Measurements from ENCODE around the gene SLC35D1. TPM values are rescaled to one million over a fixed set of nuclear protein-coding genes. Genes with fewer than 3 reads are reported as not detected.

The SLC35D1 gene
- total and polyA plus RNA-seq, 4 experiments from 2014 or later, result 2.1 to 17.7 (median 10.2) TPM

DNA sequence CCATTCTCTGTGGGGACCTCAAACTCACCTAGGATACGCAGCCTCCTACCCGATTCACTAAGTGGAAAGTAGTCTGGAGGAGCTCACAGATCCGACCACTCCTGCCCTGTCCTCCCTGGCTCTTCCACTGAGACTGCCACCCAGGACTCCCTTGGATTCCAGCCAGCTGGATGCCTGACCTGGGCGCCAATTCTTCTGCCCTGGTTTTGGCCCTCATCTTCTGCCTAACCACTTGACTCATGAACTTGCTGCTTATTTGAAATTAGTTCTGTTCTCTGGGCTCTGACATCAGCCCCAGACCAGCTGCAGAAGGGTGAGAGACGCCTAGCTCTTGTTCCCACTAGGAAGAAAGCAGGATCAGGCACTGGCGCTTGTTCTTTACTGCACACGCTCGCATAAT, 48.9 kb downstream of the SLC35D1 start:
- ChIA-PET CTCF (ENCODE audit: partially characterized antibody) (interaction anchor here (1.1 to 1.3 kb wide), 2 partner anchors 9 to 495 kb away, joined by 3 to 6 read pairs; no protein-coding TSS in a partner anchor), POLR2A (ENCODE audit: partially characterized antibody) (interaction anchor here (1.1 kb wide), 1 partner anchor 166 kb away, joined by 3 read pairs; no protein-coding TSS in a partner anchor)
- no peak for DNase-seq
- peak overlapping the region in 4 of 7 donors; percentile 5 to 80 (median 38) for H3K27ac Mint-ChIP-seq
- no peaks in the 10 kb centered on the region for H3K27me3 Mint-ChIP-seq
- H3K4me1 Mint-ChIP-seq, result peaks cover 0 to 5% (median under 1%) of the 10 kb centered on the region in 4 donors
- no peak overlapping the region for H3K4me3 ChIP-seq (ENCODE audit: low read length in 2 of 2)
- no peaks in the 10 kb centered on the region for H3K9me3 ChIP-seq (ENCODE audit: control insufficient read depth in 1 of 2, low read length in 2 of 2)
- peaks cover 49 to 68% of the 10 kb centered on the region in 2 donors for H3K36me3 Mint-ChIP-seq
- H3K27me3 ChIP-seq (ENCODE audit: insufficient read depth, low read length), result no peaks in the 10 kb centered on the region
- H3K9me3 Mint-ChIP-seq, result no peaks in the 10 kb centered on the region
- H3K4me1 ChIP-seq (ENCODE audit: insufficient read depth, low read length), result no peaks in the 10 kb centered on the region
- intact Hi-C loops (cut with micrococcal nuclease), result no loop called here
- no peaks in the 10 kb centered on the region for H3K36me3 ChIP-seq (ENCODE audit: insufficient read depth, low read length)
- no peak overlapping the region for H3K27ac ChIP-seq (ENCODE audit: low read depth, low read length)
- H3K4me3 Mint-ChIP-seq, result no peak overlapping the region

DNA sequence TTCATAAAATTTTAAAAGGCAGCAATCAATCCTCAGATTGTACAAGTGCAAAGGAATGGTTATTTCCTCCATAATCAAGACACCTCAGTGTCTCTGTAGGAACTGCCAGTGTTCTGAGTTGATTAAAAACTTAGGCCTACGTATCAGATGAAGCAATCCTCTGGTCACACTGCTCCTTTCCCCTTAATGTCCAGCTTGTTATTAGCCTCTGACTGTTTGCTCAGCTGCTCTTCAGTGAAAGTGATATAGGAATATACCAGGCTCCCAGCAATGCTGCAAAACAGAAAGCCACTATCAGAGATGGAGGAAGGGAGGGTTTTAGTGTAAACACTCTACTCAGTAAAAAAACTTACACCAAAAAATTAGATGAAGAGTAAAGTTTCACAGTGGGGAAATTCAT, 49.8 kb downstream of the SLC35D1 start:
- Histone ChIP-seq H3K36me3 (ENCODE audit: insufficient read depth, low read length) (no peaks in the 10 kb centered on the region), H3K27me3 (ENCODE audit: insufficient read depth, low read length) (no peaks in the 10 kb centered on the region), H3K4me1 (ENCODE audit: insufficient read depth, low read length) (peaks cover 2% of the 10 kb centered on the region), H3K27ac (ENCODE audit: low read depth, low read length) (no peak overlapping the region), H3K4me3 (ENCODE audit: low read length in 2 of 2) (no peak overlapping the region), H3K9me3 (ENCODE audit: control insufficient read depth in 1 of 2, low read length in 2 of 2) (no peaks in the 10 kb centered on the region)
- intact Hi-C loops (cut with micrococcal nuclease), result no loop called here
- Mint-ChIP-seq H3K4me3 (no peak overlapping the region), H3K36me3 (peaks cover 40 to 60% of the 10 kb centered on the region in 2 donors), H3K27ac (peak overlapping the region in 1 of 7 donors; percentile 74), H3K4me1 (peaks cover 0 to 4% (median 1%) of the 10 kb centered on the region in 4 donors), H3K9me3 (no peaks in the 10 kb centered on the region), H3K27me3 (no peaks in the 10 kb centered on the region)
- no peak for DNase-seq
- ChIA-PET CTCF (ENCODE audit: partially characterized antibody) (interaction anchor here (1.1 to 1.3 kb wide), 2 partner anchors 8 to 496 kb away, joined by 3 to 6 read pairs; no protein-coding TSS in a partner anchor), POLR2A (ENCODE audit: partially characterized antibody) (interaction anchor here (1.1 kb wide), 1 partner anchor 167 kb away, joined by 3 read pairs; no protein-coding TSS in a partner anchor)

DNA sequence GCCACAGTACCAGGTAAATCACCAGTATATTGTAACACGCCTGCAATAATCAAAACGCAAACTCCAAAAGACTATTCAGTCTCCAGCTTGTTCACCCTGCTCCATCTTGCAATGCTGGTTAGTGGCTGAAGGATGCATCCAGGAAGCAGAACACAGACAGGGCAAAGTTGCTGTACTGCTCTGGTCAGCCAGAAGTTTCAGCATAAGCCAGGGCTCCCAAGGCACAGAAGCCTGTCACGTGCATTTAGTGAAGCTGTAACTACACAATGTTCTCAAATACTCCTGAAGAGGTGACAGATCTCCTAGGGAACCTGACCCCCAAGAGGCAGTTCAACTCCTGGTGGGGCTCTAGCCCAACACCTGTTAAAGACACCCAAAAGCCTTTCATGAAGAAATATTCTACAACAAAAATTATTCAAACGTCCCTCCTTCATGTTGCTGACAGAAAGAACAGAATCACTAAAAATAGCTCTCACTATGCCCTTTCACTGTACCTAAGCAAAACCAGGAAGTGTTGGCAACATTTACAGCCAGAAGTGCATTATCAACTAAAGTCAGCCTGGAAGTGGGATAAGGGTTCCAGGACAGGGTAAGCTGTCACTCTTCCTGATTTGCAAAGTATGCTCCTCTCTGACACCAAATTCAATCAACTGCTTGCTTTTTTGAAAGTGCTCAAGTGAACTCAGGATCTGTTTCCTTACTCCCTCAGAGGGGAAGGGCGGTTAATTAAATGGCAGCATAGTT, 52.1 kb downstream of the SLC35D1 start:
- H3K4me3 Mint-ChIP-seq, result no peak overlapping the region
- peak overlapping the region; percentile 10 to 75 (median 33) for H3K27ac Mint-ChIP-seq
- Histone ChIP-seq H3K4me3 (ENCODE audit: low read length in 2 of 2) (no peak overlapping the region), H3K4me1 (ENCODE audit: insufficient read depth, low read length) (peaks cover 9% of the 10 kb centered on the region), H3K9me3 (ENCODE audit: control insufficient read depth in 1 of 2, low read length in 2 of 2) (no peaks in the 10 kb centered on the region), H3K36me3 (ENCODE audit: insufficient read depth, low read length) (no peaks in the 10 kb centered on the region), H3K27me3 (ENCODE audit: insufficient read depth, low read length) (no peaks in the 10 kb centered on the region), H3K27ac (ENCODE audit: low read depth, low read length) (no peak overlapping the region)
- H3K36me3 Mint-ChIP-seq, result peaks cover 28 to 50% of the 10 kb centered on the region in 2 donors
- no peaks in the 10 kb centered on the region for H3K9me3 Mint-ChIP-seq
- H3K4me1 Mint-ChIP-seq, result peaks cover 6 to 13% (median 10%) of the 10 kb centered on the region in 4 donors
- POLR2A ChIA-PET (ENCODE audit: partially characterized antibody), result no interaction called here
- intact Hi-C loops (cut with micrococcal nuclease), result no loop called here
- no peaks in the 10 kb centered on the region for H3K27me3 Mint-ChIP-seq
- CTCF ChIA-PET (ENCODE audit: partially characterized antibody), result interaction anchor here (0.9 to 3.5 kb wide), 4 partner anchors 46 to 151 kb away, joined by 3 to 15 read pairs (median 3); no protein-coding TSS in a partner anchor
- DNase-seq, result no peak

DNA sequence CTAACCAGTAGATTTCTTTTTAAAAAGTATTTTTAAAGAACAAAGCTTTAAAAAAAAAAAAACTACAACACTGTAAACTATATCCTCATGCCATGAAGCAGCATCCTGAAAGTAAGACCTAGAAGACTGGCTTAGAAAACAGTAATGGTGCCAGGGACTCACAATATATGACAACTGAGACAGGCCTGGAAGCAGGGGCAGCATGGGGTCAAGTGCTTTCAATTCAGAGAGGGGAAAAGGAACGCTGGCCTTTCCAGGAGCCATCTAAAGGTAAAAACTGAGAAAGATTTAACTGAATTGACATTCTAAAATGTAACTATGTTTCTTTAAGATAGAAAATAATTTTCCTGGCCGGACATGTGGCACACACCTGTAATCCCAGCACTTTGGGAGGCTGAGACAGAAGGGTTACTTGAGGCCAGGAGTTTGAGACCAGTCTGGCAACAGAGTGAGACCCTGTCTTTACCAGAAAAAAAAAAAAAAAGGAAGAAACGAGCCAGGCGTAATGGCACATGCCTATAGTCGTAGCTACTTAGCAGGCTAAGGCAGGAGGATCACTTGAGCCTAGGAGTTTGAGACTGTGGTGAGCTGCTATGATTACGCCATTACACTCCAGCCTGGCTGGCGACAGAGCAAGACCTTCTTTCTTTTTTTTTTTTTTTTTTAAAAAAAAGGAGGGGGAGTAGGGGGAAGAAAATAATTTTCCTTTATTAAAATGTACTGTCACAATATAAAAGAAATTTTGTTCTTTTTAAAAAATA, 54.1 kb downstream of the SLC35D1 start:
- Histone ChIP-seq H3K9me3 (ENCODE audit: control insufficient read depth in 1 of 2, low read length in 2 of 2) (no peaks in the 10 kb centered on the region), H3K27me3 (ENCODE audit: insufficient read depth, low read length) (no peaks in the 10 kb centered on the region), H3K4me1 (ENCODE audit: insufficient read depth, low read length) (peaks cover 14% of the 10 kb centered on the region), H3K4me3 (ENCODE audit: low read length in 2 of 2) (no peak overlapping the region), H3K27ac (ENCODE audit: low read depth, low read length) (no peak overlapping the region), H3K36me3 (ENCODE audit: insufficient read depth, low read length) (no peaks in the 10 kb centered on the region)
- peaks cover 20 to 41% of the 10 kb centered on the region in 2 donors for H3K36me3 Mint-ChIP-seq
- H3K27ac Mint-ChIP-seq, result peak overlapping the region in 2 of 7 donors; percentile 15 to 84
- peaks cover 11 to 21% (median 21%) of the 10 kb centered on the region in 4 donors for H3K4me1 Mint-ChIP-seq
- no peaks in the 10 kb centered on the region for H3K9me3 Mint-ChIP-seq
- intact Hi-C loops (cut with micrococcal nuclease), result loop anchor here (5.0 kb wide), 1 partner anchor 52 kb away; the partner anchor contains the start of gene SLC35D1
- POLR2A ChIA-PET (ENCODE audit: partially characterized antibody), result no interaction called here
- no peak for DNase-seq
- no peak overlapping the region for H3K4me3 Mint-ChIP-seq
- CTCF ChIA-PET (ENCODE audit: partially characterized antibody), result interaction anchor here (1.2 to 1.6 kb wide), 2 partner anchors 148 to 212 kb away, joined by 5 read pairs; no protein-coding TSS in a partner anchor
- no peaks in the 10 kb centered on the region for H3K27me3 Mint-ChIP-seq

DNA sequence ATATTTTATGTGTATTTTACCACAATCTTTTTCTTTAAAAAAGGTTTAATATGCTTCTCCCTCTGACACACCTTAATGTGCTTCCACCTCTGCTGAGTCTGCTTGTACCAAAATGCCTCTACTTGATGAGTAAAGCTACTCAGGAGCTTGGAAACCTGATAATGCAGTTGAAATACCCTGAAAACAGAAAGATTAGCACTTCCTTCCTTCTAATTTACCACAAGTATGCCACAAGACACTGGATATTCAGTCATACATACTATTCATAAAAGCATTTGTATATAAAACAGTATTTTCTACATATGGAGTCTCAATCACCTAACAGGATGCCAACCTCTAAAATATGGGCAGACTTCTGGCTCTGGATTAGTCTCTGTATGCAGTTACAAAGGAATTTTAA, 55.0 kb downstream of the SLC35D1 start:
- no peak overlapping the region for H3K27ac ChIP-seq (ENCODE audit: low read depth, low read length)
- intact Hi-C loops (cut with micrococcal nuclease), result loop anchor here (5.0 kb wide), 1 partner anchor 53 kb away; the partner anchor contains the start of gene SLC35D1
- Mint-ChIP-seq H3K36me3 (peaks cover 20 to 35% of the 10 kb centered on the region in 2 donors), H3K9me3 (no peaks in the 10 kb centered on the region), H3K4me3 (no peak overlapping the region), H3K4me1 (peaks cover 11 to 21% (median 21%) of the 10 kb centered on the region in 4 donors), H3K27me3 (no peaks in the 10 kb centered on the region), H3K27ac (peak overlapping the region in 2 of 7 donors; percentile 17 to 35)
- H3K27me3 ChIP-seq (ENCODE audit: insufficient read depth, low read length), result no peaks in the 10 kb centered on the region
- no peak overlapping the region for H3K4me3 ChIP-seq (ENCODE audit: low read length in 2 of 2)
- no peak for DNase-seq
- POLR2A ChIA-PET (ENCODE audit: partially characterized antibody), result no interaction called here
- H3K4me1 ChIP-seq (ENCODE audit: insufficient read depth, low read length), result peaks cover 14% of the 10 kb centered on the region
- H3K36me3 ChIP-seq (ENCODE audit: insufficient read depth, low read length), result no peaks in the 10 kb centered on the region
- H3K9me3 ChIP-seq (ENCODE audit: control insufficient read depth in 1 of 2, low read length in 2 of 2), result no peaks in the 10 kb centered on the region
- CTCF ChIA-PET (ENCODE audit: partially characterized antibody), result interaction anchor here (1.2 to 1.6 kb wide), 2 partner anchors 149 to 213 kb away, joined by 5 read pairs; no protein-coding TSS in a partner anchor

DNA sequence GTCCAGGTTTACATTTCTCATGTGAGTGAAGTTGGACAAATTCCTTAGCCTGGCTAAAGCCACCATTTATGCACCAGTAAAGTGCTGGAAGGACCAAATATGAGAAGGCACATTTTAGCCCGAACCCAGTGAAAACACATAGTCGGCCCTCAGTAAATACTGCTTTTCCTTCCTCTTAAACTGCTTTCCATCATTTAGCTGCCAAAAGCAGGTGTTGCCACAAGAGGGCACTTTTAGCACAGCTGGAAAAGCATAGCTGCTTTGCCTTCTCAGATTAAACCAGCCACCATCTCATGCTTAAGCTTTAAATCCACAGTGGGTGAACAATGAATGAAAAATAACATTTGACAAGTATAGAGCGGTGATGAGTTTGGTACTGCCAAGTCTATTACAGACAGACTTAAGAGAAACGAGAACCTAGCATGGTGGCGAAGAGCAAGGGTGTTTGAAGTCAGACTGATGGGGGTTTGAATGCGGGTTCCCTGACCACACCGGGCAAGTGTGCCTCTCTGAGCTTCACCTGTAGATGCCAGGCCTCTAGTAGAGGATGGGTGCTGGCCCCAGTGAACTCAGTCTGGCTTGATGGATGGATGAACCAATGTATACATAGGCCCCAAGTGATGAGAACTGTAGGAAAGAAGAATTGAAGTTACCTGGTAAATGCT, 57.8 kb downstream of the SLC35D1 start:
- Mint-ChIP-seq H3K9me3 (no peaks in the 10 kb centered on the region), H3K4me3 (no peak overlapping the region), H3K27me3 (no peaks in the 10 kb centered on the region), H3K36me3 (peaks cover 5 to 14% of the 10 kb centered on the region in 2 donors), H3K4me1 (peaks cover 10 to 21% (median 19%) of the 10 kb centered on the region in 4 donors), H3K27ac (peak overlapping the region in 1 of 7 donors; percentile 30)
- peaks cover 14% of the 10 kb centered on the region for H3K4me1 ChIP-seq (ENCODE audit: insufficient read depth, low read length)
- intact Hi-C loops (cut with micrococcal nuclease), result loop anchor here (1.0 to 5.0 kb wide), 5 partner anchors 56 to 505 kb away; partner anchors contain the start of gene SLC35D1
- CTCF ChIA-PET (ENCODE audit: partially characterized antibody), result interaction anchor here (0.8 to 3.4 kb wide), 27 partner anchors 9 to 508 kb away, joined by 3 to 67 read pairs (median 5); partner anchors contain the start of gene SLC35D1
- H3K4me3 ChIP-seq (ENCODE audit: low read length in 2 of 2), result no peak overlapping the region
- DNase-seq, result peak; percentile 50 to 63 (median 60)
- H3K27ac ChIP-seq (ENCODE audit: low read depth, low read length), result no peak overlapping the region
- H3K36me3 ChIP-seq (ENCODE audit: insufficient read depth, low read length), result no peaks in the 10 kb centered on the region
- POLR2A ChIA-PET (ENCODE audit: partially characterized antibody), result interaction anchor here (1.0 to 1.9 kb wide), 7 partner anchors 58 to 231 kb away, joined by 3 to 9 read pairs (median 4); partner anchors contain the start of genes DNAI4, MIER1 and SLC35D1
- H3K27me3 ChIP-seq (ENCODE audit: insufficient read depth, low read length), result no peaks in the 10 kb centered on the region
- H3K9me3 ChIP-seq (ENCODE audit: control insufficient read depth in 1 of 2, low read length in 2 of 2), result no peaks in the 10 kb centered on the region
